Left ventricle myocardium superior (tissue), 1 donor: ENCODE measurements around the gene DCAF10. TPM values are rescaled to one million over a fixed set of nuclear protein-coding genes. Genes with fewer than 3 reads are reported as not detected.
"Not testable (repeated sequence)": the region's sequence is repeated elsewhere in the genome, so short reads cannot be mapped to it uniquely, and the experiment has no call there.

Experiments
- ATAC-seq: fragments of 200-7000 bp; cut with Tn5 transposase; one replicate; pipeline ENCODE4 v1.9.1; 2020; ENCODE audit warnings: mild to moderate bottlenecking, moderate library complexity
- DNase-seq: peaks from one replicate; pipeline ENCODE4 v3.0.0-alpha.2; 2020
- intact Hi-C: fragments of 100-400 bp; cut with micrococcal nuclease; formaldehyde crosslinking; loops from one replicate; pipeline ENCODE4 v1.11.0; 2022
- total RNA-seq: library from RNA; stranded (reverse); fragmentation: NEBNext Ultra II Directional; extraction: Animal tissue kit (Norgen Biotek cat#: 25700); gene quantifications from one replicate; pipeline ENCODE4 v1.2.1, GENCODE V29; 2021
- donor health status: DM: no; HTN: yes; CAD: no; lungs with severe emphysema.

Gene DCAF10
- total RNA-seq, 1 donor from 2014 or later: 20.5 TPM

- no peak for ATAC-seq
- intact Hi-C loops: loop anchor here (10.0 kb wide), 1 partner anchor 182 kb away; no protein-coding TSS in a partner anchor
- DNase-seq: no peak
Observed at GRCh38 chr9:37902796-37903646, 102.4 kb downstream of the DCAF10 start.

DNA sequence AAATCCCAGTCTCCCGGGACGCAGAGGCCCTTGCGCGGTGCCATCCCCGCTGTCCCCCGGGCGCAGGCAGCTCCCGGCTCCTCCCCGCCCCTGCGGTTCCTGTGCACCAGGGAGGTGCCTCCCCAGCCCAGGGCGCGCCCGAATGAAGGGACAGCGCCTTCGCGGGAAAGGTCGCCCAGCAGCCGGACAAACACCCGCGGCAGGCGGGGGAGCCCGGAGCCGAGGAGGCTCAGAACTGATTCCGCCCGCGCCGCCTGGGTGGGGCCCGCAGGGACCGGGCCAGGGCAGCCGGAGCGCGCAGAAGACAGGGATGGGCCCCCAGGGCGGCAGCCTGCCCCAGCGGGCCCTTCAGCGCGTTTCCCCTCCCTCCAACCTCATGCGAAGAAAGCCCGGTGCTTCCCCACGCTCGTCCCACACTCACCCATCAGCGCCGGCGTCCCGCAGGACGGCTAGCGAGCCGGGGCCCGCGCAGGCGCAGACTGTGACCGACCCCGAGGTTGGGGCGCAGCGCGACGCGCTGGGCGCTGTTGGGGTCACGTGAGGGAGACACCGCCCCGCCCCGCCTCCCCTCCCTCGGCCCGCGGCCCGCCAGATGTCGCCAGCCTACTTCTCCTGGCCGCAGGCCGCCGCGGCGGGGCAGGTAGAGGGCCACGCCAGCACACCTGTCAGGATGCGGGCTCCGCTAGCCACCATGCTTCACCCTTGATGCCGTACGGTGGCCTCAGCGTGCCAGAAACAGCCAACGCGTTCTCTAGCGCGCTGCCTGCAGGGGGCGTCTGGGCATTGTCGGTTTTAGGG is 103.2 kb downstream of the DCAF10 start, which contains the start of gene SLC25A51:
Gene SLC25A51 (minus strand): TSS at position 481 of the 798 bp plus-strand sequence. CDS start 15,577 bp downstream, outside the sequence.
- ATAC-seq: peak; percentile 96
- DNase-seq: peak; percentile 96
- intact Hi-C loops: loop anchor here (10.0 kb wide), 1 partner anchor 181 kb away; no protein-coding TSS in a partner anchor

- ATAC-seq (peak; percentile 38), DNase-seq (peak; percentile 50)
- intact Hi-C loops: loop anchor here (10.0 kb wide), 1 partner anchor 180 kb away; no protein-coding TSS in a partner anchor
Observed at GRCh38 chr9:37904445-37905130, 104.0 kb downstream of the DCAF10 start.

DNA sequence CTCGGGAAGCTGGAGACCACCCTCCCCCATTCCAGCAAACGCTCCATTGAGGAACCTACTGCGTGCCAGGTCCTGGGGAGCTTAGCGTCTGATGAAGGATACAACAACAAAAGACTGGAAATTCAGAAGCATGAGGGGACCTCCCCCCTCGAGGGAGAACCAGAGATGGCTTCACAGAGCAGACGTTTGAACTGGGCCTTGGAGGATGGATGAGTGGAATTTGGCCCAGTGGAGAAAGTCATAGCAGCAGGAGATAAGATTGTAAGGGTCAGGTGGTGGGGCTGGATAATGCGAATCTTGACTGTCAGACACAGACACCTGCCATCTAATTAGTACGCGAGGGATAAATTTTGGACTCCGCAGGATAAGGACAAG is 104.5 kb downstream of the DCAF10 start:
- DNase-seq (no peak), ATAC-seq (no peak)
- intact Hi-C loops: loop anchor here (10.0 kb wide), 1 partner anchor 180 kb away; no protein-coding TSS in a partner anchor

DNA sequence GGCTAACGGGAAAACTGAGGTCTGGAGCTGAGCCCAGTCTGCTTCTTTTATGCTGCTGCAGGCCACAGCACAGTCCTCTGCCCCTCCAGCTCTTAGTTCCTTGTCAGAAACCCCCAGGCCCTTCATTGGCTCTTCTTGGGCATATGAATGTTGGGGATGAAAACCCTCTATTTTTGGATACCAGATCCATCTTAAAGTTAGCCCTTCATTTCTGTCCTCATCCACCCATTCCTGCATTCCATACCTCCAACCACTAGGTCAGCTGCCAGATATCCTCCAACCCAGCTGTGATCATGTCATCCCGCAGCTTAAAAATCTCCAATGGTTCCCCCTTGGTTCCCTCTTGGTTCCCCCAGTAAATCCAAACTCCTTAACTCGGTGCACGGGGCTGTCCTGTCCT is 105.2 kb downstream of the DCAF10 start:
- DNase-seq (no peak), ATAC-seq (no peak)
- intact Hi-C loops: loop anchor here (10.0 kb wide), 1 partner anchor 179 kb away; no protein-coding TSS in a partner anchor

GRCh38 chr9:37906312-37907239 is 106.0 kb downstream of the DCAF10 start:
- DNase-seq (no peak), ATAC-seq (no peak)
- intact Hi-C loops: loop anchor here (10.0 kb wide), 1 partner anchor 178 kb away; no protein-coding TSS in a partner anchor

- intact Hi-C loops: loop anchor here (10.0 kb wide), 1 partner anchor 177 kb away; no protein-coding TSS in a partner anchor
- DNase-seq (no peak), ATAC-seq (no peak)
Observed at GRCh38 chr9:37908283-37908682, 107.7 kb downstream of the DCAF10 start.

DNA sequence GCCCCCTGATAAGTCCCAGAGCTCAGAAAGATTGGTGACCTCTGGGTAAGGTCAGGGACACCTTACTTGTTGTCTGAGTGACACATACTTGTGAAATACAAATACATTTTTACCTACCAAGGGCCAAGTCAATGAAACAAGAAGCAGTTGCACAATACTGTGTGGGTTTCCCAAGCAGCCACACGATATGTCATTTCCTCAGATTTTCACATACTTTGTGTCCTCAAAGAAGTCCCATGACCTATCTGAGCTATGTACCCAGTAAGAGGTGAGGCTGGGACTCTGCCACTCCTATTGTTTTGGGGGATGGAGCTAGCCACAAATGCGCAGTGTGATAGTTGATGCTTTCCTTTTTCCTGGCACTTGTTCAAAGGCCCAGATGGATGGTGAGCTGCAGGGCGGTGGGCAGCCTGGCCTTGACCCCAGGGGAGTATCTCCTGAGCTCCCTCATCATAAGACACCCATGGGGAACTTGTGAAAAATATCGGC is 108.1 kb downstream of the DCAF10 start:
- DNase-seq (no peak), ATAC-seq (no peak)
- intact Hi-C loops: loop anchor here (10.0 kb wide), 1 partner anchor 176 kb away; no protein-coding TSS in a partner anchor

GRCh38 chr9:37909326-37909725 is 108.7 kb downstream of the DCAF10 start:
- DNase-seq (no peak), ATAC-seq (no peak)
- intact Hi-C loops: loop anchor here (10.0 kb wide), 1 partner anchor 175 kb away; no protein-coding TSS in a partner anchor

DNA sequence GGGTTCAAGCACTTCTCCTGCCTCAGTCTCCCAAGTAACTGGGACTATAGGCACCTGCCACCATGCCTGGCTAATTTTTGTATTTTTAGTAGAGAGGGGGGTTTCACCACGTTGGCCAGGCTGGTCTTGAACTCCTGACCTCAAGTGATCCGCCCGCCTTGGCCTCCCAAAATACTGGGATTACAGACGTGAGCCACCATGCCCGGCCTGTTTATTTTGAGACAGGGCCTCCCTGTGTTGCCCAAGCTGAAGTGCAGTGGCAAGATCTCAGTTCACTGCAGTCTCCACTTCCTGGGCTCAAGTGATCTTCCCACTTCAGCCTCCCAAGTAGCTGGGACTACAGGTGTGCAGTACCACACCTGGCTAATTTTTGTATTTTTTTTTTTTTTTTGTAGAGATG is 109.2 kb downstream of the DCAF10 start:
- DNase-seq, ATAC-seq: not testable (repeated sequence)
- intact Hi-C loops: loop anchor here (10.0 kb wide), 2 partner anchors 65 to 175 kb away; no protein-coding TSS in a partner anchor

DNA sequence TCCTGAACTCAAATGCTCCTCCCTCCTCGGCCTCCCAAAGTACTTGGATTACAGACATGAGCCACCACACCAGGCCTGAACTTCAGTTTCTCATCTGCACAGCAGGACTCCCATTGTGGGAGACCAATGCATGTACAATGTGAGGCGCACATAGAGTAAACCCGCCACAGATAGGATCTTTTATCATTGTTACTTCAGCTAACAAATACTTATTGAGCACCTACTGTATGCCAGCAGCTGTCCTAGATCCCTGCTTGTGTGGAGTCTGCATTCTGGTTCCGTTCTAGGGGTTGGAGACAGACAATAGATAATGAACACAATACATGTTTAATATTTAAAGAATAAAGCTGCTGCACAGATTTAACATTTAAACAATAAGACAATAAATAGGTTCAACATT is 109.7 kb downstream of the DCAF10 start:
- no peak for DNase-seq
- ATAC-seq: no peak
- intact Hi-C loops: loop anchor here (10.0 kb wide), 1 partner anchor 65 kb away; no protein-coding TSS in a partner anchor

GRCh38 chr9:37911271-37911681 is 110.7 kb downstream of the DCAF10 start:
- intact Hi-C loops: loop anchor here (10.0 kb wide), 1 partner anchor 64 kb away; no protein-coding TSS in a partner anchor
- DNase-seq: no peak
- ATAC-seq: no peak

DNA sequence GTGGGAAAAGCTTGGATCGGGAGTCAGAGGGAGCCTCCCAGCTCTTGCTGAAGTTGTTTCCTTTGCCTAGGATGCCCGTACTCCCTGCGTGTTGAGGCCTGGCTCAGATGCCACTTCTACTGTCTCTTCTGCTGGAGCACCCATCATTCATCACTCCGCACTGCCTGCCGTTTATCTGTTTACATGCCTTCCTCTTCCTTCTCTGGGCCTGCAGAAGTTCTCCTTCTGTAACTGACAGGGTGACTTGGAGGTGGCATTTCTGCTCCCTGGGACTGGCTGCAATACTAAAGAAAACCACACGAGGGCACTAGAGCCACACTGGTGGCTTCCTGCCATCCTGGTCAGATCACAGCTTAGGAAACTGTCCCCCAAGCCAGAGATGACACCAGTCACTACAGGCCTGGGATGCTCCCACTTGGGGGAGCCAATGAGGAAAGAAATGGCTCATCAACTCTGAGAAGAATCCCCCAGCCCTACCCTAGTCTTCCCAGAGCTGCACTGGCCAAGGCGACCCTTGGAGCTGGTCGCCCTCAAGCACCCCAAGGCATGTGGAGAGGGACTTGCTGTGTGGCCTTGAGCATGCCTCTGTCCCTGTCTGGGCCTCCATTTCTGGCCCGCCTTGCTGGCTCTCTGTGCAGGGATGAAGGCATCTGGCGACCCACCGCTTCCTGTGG is 113.0 kb downstream of the DCAF10 start:
- DNase-seq: peak; percentile 78
- ATAC-seq: peak; percentile 87
- intact Hi-C loops: loop anchor here (10.0 kb wide), 1 partner anchor 61 kb away; no protein-coding TSS in a partner anchor

DNA sequence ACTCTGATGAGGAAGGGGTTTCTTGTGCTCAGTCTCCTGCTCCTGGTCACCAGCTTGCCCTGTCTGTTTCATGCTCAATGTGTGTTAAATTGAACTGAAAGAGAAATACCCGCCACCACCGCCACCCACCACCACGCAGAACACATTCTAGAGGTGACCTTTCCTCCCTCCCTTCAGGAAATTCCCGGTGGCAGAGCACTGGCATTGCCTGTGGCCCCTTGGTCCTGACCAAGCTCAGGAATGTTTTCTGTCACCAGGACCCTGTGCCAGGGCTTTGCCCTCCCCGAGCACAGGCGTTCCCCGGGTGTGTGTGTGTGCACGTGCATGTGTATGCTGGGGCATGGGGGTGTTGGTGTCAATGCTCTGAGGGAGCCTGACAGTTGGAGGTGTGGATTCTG is 113.6 kb downstream of the DCAF10 start:
- intact Hi-C loops: loop anchor here (10.0 kb wide), 1 partner anchor 61 kb away; no protein-coding TSS in a partner anchor
- DNase-seq: no peak
- ATAC-seq: no peak

DNA sequence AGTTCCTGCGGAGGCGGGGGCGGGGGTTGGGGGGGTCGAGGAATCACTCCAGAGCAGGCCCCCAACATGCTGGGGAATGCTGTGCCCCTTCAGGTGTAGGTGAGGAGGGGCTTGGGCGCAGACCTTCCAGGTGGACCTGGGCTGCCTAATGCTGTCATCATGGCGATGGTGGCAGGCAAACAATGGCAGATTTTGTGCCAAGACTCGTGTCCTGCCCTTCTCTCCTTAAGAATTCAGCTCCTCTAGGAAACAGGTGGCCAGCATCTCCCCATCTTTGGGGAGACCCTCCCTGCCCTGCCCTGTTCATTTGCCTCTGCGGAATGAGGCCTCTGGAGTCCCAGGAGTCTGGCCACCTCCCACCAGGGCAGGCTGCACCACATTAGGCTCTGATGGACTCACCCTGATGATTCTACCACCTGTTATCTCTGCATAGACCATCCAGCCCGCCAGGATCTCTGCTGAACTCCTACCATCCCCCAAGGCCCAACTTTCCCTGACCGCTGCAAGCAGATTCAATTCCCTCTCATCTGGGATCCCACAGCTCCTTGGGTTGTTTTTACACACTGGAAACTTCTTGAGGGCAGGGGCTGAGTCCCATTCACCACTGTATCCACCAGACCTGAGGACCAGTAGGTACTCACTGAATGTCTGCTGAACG is 114.2 kb downstream of the DCAF10 start:
- DNase-seq (no peak), ATAC-seq (no peak)
- intact Hi-C loops: loop anchor here (5.0 to 10.0 kb wide), 2 partner anchors 60 to 247 kb away; no protein-coding TSS in a partner anchor

DNA sequence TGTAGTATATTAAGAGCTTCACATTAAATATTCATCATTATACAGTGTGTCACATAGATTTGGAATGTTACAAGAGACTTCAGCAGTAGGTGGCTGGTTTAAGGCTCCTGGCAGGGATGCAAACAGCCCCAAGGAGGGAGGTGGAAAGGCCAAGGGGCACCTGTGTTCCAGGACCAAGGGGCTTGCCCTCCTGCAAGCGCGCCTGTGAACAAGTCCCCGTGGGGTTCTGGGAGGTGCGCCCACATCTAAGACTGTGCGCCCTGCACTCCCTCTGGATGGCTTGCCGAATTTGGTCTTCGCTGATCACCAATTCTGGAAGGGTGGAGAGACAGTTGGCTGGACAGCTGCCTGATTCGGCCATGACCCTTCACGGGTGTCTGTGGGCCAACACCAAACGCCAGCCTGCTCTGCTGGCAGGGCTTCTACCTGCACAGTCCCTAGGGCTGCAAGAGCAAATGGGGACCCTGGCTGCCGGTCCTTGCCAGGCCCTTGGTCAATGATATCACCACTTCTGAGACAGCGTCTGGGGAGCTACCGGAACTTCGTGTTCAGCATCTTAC is 115.4 kb downstream of the DCAF10 start:
- ATAC-seq (no peak), DNase-seq (no peak)
- intact Hi-C loops: loop anchor here (5.0 to 10.0 kb wide), 2 partner anchors 59 to 246 kb away; no protein-coding TSS in a partner anchor
